Progenitor cell of endocrine pancreas (in vitro differentiated cells): ENCODE data around the gene CHEK2. TPM values are rescaled to one million over a fixed set of nuclear protein-coding genes. Genes with fewer than 3 reads are reported as not detected.

ENCODE experiments used
- DNase-seq: peaks from one replicate; pipeline ENCODE4 v3.0.0; 2021; ENCODE audit warnings: low spot score; ENCODE audit not compliant: unreplicated experiment
- H3K27ac Mint-ChIP-seq: 2 replicates; pipeline ENCODE4 v1.8.0; 2021; ENCODE audit warnings: mild to moderate bottlenecking, moderate library complexity, mixed read lengths
- H3K27me3 Mint-ChIP-seq: 2 replicates; pipeline ENCODE4 v1.8.0; 2021; ENCODE audit warnings: mixed read lengths
- H3K36me3 Mint-ChIP-seq: 2 replicates; pipeline ENCODE4 v1.8.0; 2022; ENCODE audit warnings: mixed read lengths; ENCODE audit not compliant: insufficient read depth
- H3K4me1 Mint-ChIP-seq: 2 replicates; pipeline ENCODE4 v1.8.0; 2021; ENCODE audit warnings: low read depth, mixed read lengths
- H3K4me3 Mint-ChIP-seq: 2 replicates; pipeline ENCODE4 v1.8.0; 2021; ENCODE audit warnings: low read depth, mild to moderate bottlenecking, moderate library complexity, mixed read lengths
- H3K9me3 Mint-ChIP-seq: 2 replicates; pipeline ENCODE4 v1.8.0; 2021; ENCODE audit warnings: low read depth, mixed read lengths
- CTCF ChIP-seq: fragments of 200-600 bp; sonication (generic); IDR thresholded peaks from one replicate; pipeline ENCODE4 v1.5.0; 2021; ENCODE audit warnings: antibody characterized with exemption, mild to moderate bottlenecking; ENCODE audit not compliant: unreplicated experiment
- total RNA-seq: library from RNA; stranded (reverse); gene quantifications from 2 replicates; pipeline ENCODE4 v1.2.1, GENCODE V29; 2021

The CHEK2 gene
- total RNA-seq, 1 donor from 2014 or later: 25.6 TPM

DNA sequence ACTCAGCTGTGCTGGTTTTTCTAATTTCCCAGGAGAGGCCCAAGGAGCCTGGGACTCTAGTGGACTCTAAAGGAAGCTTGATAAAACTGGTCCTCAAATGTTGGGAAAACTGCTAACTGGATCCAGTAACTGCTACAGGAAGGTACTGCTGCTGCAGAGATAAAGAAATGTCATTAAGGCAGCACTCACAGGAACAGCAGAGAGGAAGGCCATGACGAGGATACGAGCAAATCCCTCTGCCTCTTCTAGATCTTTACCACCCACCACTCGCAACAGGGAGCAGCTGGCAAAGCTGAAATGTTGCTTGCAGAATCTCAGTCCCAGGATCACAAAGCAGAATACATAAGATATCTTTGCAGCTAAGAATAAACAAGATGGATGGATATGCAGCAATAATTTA, 85.4 kb downstream of the CHEK2 start:
- Mint-ChIP-seq H3K27ac (no peak overlapping the region), H3K36me3 (peaks cover 10% of the 10 kb centered on the region), H3K4me3 (no peak overlapping the region), H3K27me3 (no peaks in the 10 kb centered on the region), H3K4me1 (peaks cover 8% of the 10 kb centered on the region), H3K9me3 (no peaks in the 10 kb centered on the region)
- no peak for TF ChIP-seq CTCF
- no peak for DNase-seq

DNA sequence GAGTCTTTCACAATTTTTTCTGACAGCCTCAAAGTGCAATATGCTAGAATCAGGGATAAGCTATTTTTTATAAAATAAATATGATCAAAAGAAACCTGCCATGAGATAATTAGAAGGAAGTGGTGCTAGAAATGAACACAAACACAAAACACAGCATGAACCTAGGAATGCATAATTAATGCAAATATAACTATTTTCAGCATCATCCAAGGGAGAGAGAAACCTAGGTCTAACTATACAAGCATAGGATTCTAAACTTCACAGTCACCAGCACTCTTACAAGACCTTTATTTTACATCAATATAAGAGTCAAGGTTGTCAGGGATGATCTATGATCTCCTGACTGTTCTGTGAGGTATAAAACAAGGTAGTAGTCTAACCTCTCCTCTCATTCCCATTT, 91.2 kb downstream of the CHEK2 start:
- Mint-ChIP-seq H3K4me1 (peaks cover 3% of the 10 kb centered on the region), H3K4me3 (no peak overlapping the region), H3K36me3 (peaks cover 10% of the 10 kb centered on the region), H3K27me3 (no peaks in the 10 kb centered on the region), H3K9me3 (peaks cover 2% of the 10 kb centered on the region), H3K27ac (no peak overlapping the region)
- DNase-seq: no peak
- no peak for TF ChIP-seq CTCF

- Mint-ChIP-seq H3K27ac (no peak overlapping the region), H3K27me3 (no peaks in the 10 kb centered on the region), H3K4me1 (peaks cover 3% of the 10 kb centered on the region), H3K36me3 (peaks cover 8% of the 10 kb centered on the region), H3K9me3 (peaks cover 2% of the 10 kb centered on the region), H3K4me3 (no peak overlapping the region)
- no peak for TF ChIP-seq CTCF
- DNase-seq: no peak
Observed at GRCh38 chr22:28648792-28649191, 92.8 kb downstream of the CHEK2 start.

DNA sequence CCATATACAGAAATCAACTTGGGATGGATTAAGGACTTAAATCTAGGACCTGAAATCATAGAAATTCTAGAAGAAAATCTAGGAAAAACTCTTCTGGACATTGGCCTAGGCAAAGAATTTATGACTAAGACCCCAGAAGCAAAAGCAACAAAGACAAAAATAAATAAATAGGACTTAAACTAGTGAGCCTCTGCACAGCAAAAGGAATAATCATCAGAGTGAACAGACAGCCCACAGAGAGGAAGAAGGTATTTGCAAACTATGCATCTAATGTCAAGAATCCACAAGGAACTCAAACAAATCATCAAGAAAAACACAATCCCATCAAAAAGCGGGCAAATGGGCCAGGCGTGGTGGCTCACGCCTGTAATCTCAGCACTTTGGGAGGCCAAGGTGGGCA, 94.4 kb downstream of the CHEK2 start:
- Mint-ChIP-seq H3K9me3 (peaks cover 2% of the 10 kb centered on the region), H3K27ac (no peak overlapping the region), H3K4me1 (peaks cover 9% of the 10 kb centered on the region), H3K4me3 (no peak overlapping the region), H3K27me3 (no peaks in the 10 kb centered on the region), H3K36me3 (peaks cover 2% of the 10 kb centered on the region)
- no peak for TF ChIP-seq CTCF
- no peak for DNase-seq

GRCh38 chr22:28639321-28639720, 102.3 kb downstream of the CHEK2 start:
- no peak overlapping the region for H3K27ac Mint-ChIP-seq
- H3K4me1 Mint-ChIP-seq: peaks cover 5% of the 10 kb centered on the region
- H3K36me3 Mint-ChIP-seq: peaks cover 3% of the 10 kb centered on the region

More at GRCh38 chr22:28639321-28639720, 102.3 kb downstream of the CHEK2 start:
- no peak for DNase-seq
- Mint-ChIP-seq H3K9me3 (peaks cover 3% of the 10 kb centered on the region), H3K4me3 (no peak overlapping the region), H3K27me3 (no peaks in the 10 kb centered on the region)
- TF ChIP-seq CTCF: no peak

Other genes starting within 250 kb of the CHEK2 start
- gene TTC28, start 62.0 kb downstream of the CHEK2 start, total RNA-seq: 33.3 and 35.2 TPM in 2 replicates
- gene HSCB, start 219 bp upstream of the CHEK2 start, total RNA-seq: 15.3 and 18.5 TPM in 2 replicates
- 39.9 and 40.4 TPM in 2 replicates for gene CCDC117, start 30.9 kb upstream of the CHEK2 start, total RNA-seq
- 126 and 130 TPM in 2 replicates for gene XBP1, start 58.7 kb upstream of the CHEK2 start, total RNA-seq
- 7.5 and 9.5 TPM in 2 replicates for gene ZNRF3, start 141.8 kb upstream of the CHEK2 start, total RNA-seq